Measurements from ENCODE around the gene RBM47.

Gene RBM47

GRCh38 chr4:40524366-40525041 is 105.2 kb downstream of the RBM47 start:
- Histone ChIP-seq H3K36me3 (ENCODE audit: low read length) (no peaks in the 10 kb centered on the region), H3K27ac (ENCODE audit: low read depth, low read length) (no peak overlapping the region), H3K4me3 (ENCODE audit: insufficient read depth, low read length, poor library complexity, severe bottlenecking) (no peak overlapping the region), H3K9ac (ENCODE audit: low read length) (no peak overlapping the region), H3F3A (ENCODE audit: insufficient read depth) (no peaks in the 10 kb centered on the region), H3K79me2 (ENCODE audit: insufficient read depth, low read length) (no peaks in the 10 kb centered on the region), H3K9me2 (replicated peaks; ENCODE audit: insufficient read depth, low read length) (no peaks in the 10 kb centered on the region), H3K27me3 (ENCODE audit: low read length) (no peaks in the 10 kb centered on the region), H3K9me3 (ENCODE audit: insufficient read depth, low read length) (no peaks in the 10 kb centered on the region), H3K4me2 (ENCODE audit: low read depth, low read length, poor library complexity, severe bottlenecking) (no peak overlapping the region), H4K20me1 (ENCODE audit: low read depth, low read length) (no peaks in the 10 kb centered on the region), H2AFZ (ENCODE audit: low read depth, low read length, severe bottlenecking) (no peak overlapping the region)
- TF ChIP-seq EZH2phosphoT487 (conservative IDR thresholded peaks at IDR 0.05; ENCODE audit: low read length) = no peak
- no peak for TF ChIP-seq CTCF (IDR thresholded peaks at IDR 0.05; ENCODE audit: insufficient read depth, low read length, poor library complexity, severe bottlenecking)

GRCh38 chr4:40523581-40523980 is 106.1 kb downstream of the RBM47 start:
- Histone ChIP-seq H3K9ac (ENCODE audit: low read length) (no peak overlapping the region), H3K4me2 (ENCODE audit: low read depth, low read length, poor library complexity, severe bottlenecking) (no peak overlapping the region), H3K27me3 (ENCODE audit: low read length) (no peaks in the 10 kb centered on the region), H4K20me1 (ENCODE audit: low read depth, low read length) (no peaks in the 10 kb centered on the region), H3K79me2 (ENCODE audit: insufficient read depth, low read length) (no peaks in the 10 kb centered on the region), H3K27ac (ENCODE audit: low read depth, low read length) (no peak overlapping the region), H3K36me3 (ENCODE audit: low read length) (no peaks in the 10 kb centered on the region), H3K9me3 (ENCODE audit: insufficient read depth, low read length) (no peaks in the 10 kb centered on the region), H3K4me3 (ENCODE audit: insufficient read depth, low read length, poor library complexity, severe bottlenecking) (no peak overlapping the region), H3F3A (ENCODE audit: insufficient read depth) (no peaks in the 10 kb centered on the region), H2AFZ (ENCODE audit: low read depth, low read length, severe bottlenecking) (no peak overlapping the region), H3K9me2 (replicated peaks; ENCODE audit: insufficient read depth, low read length) (no peaks in the 10 kb centered on the region)
- TF ChIP-seq CTCF (IDR thresholded peaks at IDR 0.05; ENCODE audit: insufficient read depth, low read length, poor library complexity, severe bottlenecking) (no peak), EZH2phosphoT487 (conservative IDR thresholded peaks at IDR 0.05; ENCODE audit: low read length) (no peak)

- Histone ChIP-seq H3K79me2 (ENCODE audit: insufficient read depth, low read length) (no peaks in the 10 kb centered on the region), H3K27ac (ENCODE audit: low read depth, low read length) (no peak overlapping the region), H3F3A (ENCODE audit: insufficient read depth) (no peaks in the 10 kb centered on the region), H3K9me3 (ENCODE audit: insufficient read depth, low read length) (no peaks in the 10 kb centered on the region), H3K4me3 (ENCODE audit: insufficient read depth, low read length, poor library complexity, severe bottlenecking) (no peak overlapping the region), H3K4me2 (ENCODE audit: low read depth, low read length, poor library complexity, severe bottlenecking) (no peak overlapping the region), H3K9me2 (replicated peaks; ENCODE audit: insufficient read depth, low read length) (no peaks in the 10 kb centered on the region), H2AFZ (ENCODE audit: low read depth, low read length, severe bottlenecking) (no peak overlapping the region), H3K27me3 (ENCODE audit: low read length) (no peaks in the 10 kb centered on the region), H3K9ac (ENCODE audit: low read length) (no peak overlapping the region), H4K20me1 (ENCODE audit: low read depth, low read length) (no peaks in the 10 kb centered on the region), H3K36me3 (ENCODE audit: low read length) (no peaks in the 10 kb centered on the region)
- TF ChIP-seq EZH2phosphoT487 (conservative IDR thresholded peaks at IDR 0.05; ENCODE audit: low read length) (no peak), CTCF (IDR thresholded peaks at IDR 0.05; ENCODE audit: insufficient read depth, low read length, poor library complexity, severe bottlenecking) (no peak)
Observed at GRCh38 chr4:40521957-40522356, 107.7 kb downstream of the RBM47 start.
